HepG2 (cell line): Measurements from ENCODE around the gene SLC7A10.

ENCODE experiments used
- LRRFIP1 ChIP-seq: sonication (generic); formaldehyde crosslinking; conservative IDR thresholded peaks from 2 replicates; pipeline ENCODE4 v1.4.0; 2020; ENCODE audit warnings: missing genetic modification reagents
- ZNF24 ChIP-seq: fragments of 450-650 bp; IDR thresholded peaks from 2 replicates; pipeline ENCODE4 v1.6.1; 2017; ENCODE audit warnings: antibody characterized with exemption, mild to moderate bottlenecking

GRCh38 chr19:33235996-33236350 is 10.3 kb upstream of the SLC7A10 start:
- TF ChIP-seq LRRFIP1 (CRISPR knock-in tag), result no peak
- no peak for TF ChIP-seq ZNF24
